A549 treated with Mapracorat at 1 μM for 4 hours (cell line): ENCODE results near the gene BAZ1B. TPM values are rescaled to one million over a fixed set of nuclear protein-coding genes. Genes with fewer than 3 reads are reported as not detected.

Source experiments
- total RNA-seq: library from RNA; stranded (reverse); fragments of 200-300 nt; extraction: Qiagen RNA extraction; gene quantifications from 5 replicates; pipeline ENCODE4 v1.2.3, GENCODE V29; 2022

BAZ1B gene
- total RNA-seq, result 49.8 to 60.2 TPM (median 56.6 TPM) in 5 replicates

GRCh38 chr7:73522105-73522872 is at the start of gene BAZ1B:
Gene BAZ1B, minus strand, starts transcription at chr7:73522293. Its CDS starts 360 bp downstream, at chr7:73521933.

GRCh38 chr7:73557397-73558257 is 35.5 kb upstream of the BAZ1B start, which contains the start of gene BCL7B:
Gene BCL7B, minus strand, starts transcription at chr7:73557690. Its CDS starts 112 bp downstream, at chr7:73557578.

Other genes starting within 250 kb of the BAZ1B start
- 55.1 to 68.6 TPM (median 67.0 TPM) in 5 replicates for gene NSUN5, start 213.5 kb downstream of the BAZ1B start, total RNA-seq
- not detected in 5 replicates for gene TRIM50, start 194.2 kb downstream of the BAZ1B start, total RNA-seq
- gene FKBP6, start 194.1 kb downstream of the BAZ1B start, total RNA-seq, result not detected in 5 replicates
- gene FZD9, start 88.5 kb downstream of the BAZ1B start, total RNA-seq, result 1.6 to 2.4 TPM (median 2.2 TPM) in 5 replicates
- gene BCL7B, start 35.4 kb upstream of the BAZ1B start, total RNA-seq, result 63.4 to 77.8 TPM (median 69.0 TPM) in 5 replicates
- 48.4 to 52.2 TPM (median 50.4 TPM) in 5 replicates for gene TBL2, start 56.3 kb upstream of the BAZ1B start, total RNA-seq
- gene MLXIPL, start 102.2 kb upstream of the BAZ1B start, total RNA-seq, result 0.61 to 1.6 TPM (median 0.95 TPM) in 5 replicates
- 3.3 to 6.4 TPM (median 5.5 TPM) in 5 replicates for gene VPS37D, start 145.5 kb upstream of the BAZ1B start, total RNA-seq
- gene DNAJC30, start 161.2 kb upstream of the BAZ1B start, total RNA-seq, result 7.6 to 10.1 TPM (median 9.8 TPM) in 5 replicates
- gene BUD23, start 161.3 kb upstream of the BAZ1B start, total RNA-seq, result 127 to 156 TPM (median 131 TPM) in 5 replicates
- 69.1 to 86.4 TPM (median 73.5 TPM) in 5 replicates for gene STX1A, start 197.4 kb upstream of the BAZ1B start, total RNA-seq
- gene ABHD11, start 216.5 kb upstream of the BAZ1B start, total RNA-seq, result 21.2 to 29.3 TPM (median 24.5 TPM) in 5 replicates
- gene CLDN3, start 248.0 kb upstream of the BAZ1B start, total RNA-seq, result 1.7 to 3.9 TPM (median 3.5 TPM) in 5 replicates